NCI-H1930 (cell line): ENCODE measurements around the gene ACO1.

Experiments used
- DNase-seq, 2 experiments: peaks; one replicate each; lab custom pipeline; 2025; lab: John Stamatoyannopoulos, UW

ACO1 gene

GRCh38 chr9:32419921-32420320 lies 35.5 kb downstream of the ACO1 start:
- DNase-seq = no peak

- no peak for DNase-seq
These were observed 37.9 kb downstream of the ACO1 start for GRCh38 chr9:32422237-32422806.

GRCh38 chr9:32423371-32423770 lies 38.9 kb downstream of the ACO1 start:
- DNase-seq = no peak

- no peak for DNase-seq
These were observed 40.2 kb downstream of the ACO1 start for GRCh38 chr9:32424616-32425015.

GRCh38 chr9:32426278-32426939 lies 42.0 kb downstream of the ACO1 start:
- DNase-seq = no peak

- no peak for DNase-seq
These were observed 42.8 kb downstream of the ACO1 start for GRCh38 chr9:32427111-32427873.

- DNase-seq = no peak
These were observed 46.3 kb downstream of the ACO1 start for GRCh38 chr9:32430720-32431119.

- DNase-seq = no peak
These were observed 46.8 kb downstream of the ACO1 start for GRCh38 chr9:32431196-32431595.

- DNase-seq = no peak
These were observed 47.6 kb downstream of the ACO1 start for GRCh38 chr9:32431940-32432555.

GRCh38 chr9:32434892-32435291 lies 50.4 kb downstream of the ACO1 start:
- DNase-seq = no peak

- no peak for DNase-seq
These were observed 57.2 kb downstream of the ACO1 start for GRCh38 chr9:32441678-32442077.

GRCh38 chr9:32442433-32442832 lies 58.0 kb downstream of the ACO1 start:
- DNase-seq = no peak

GRCh38 chr9:32449969-32450368 lies 65.5 kb downstream of the ACO1 start:
- no peak for DNase-seq

- DNase-seq = no peak
These were observed 69.8 kb downstream of the ACO1 start for GRCh38 chr9:32454280-32454679.

GRCh38 chr9:32455738-32456137 lies 71.3 kb downstream of the ACO1 start:
- no peak for DNase-seq

- no peak for DNase-seq
These were observed 72.1 kb downstream of the ACO1 start for GRCh38 chr9:32456564-32456963.

- DNase-seq = no peak
These were observed 79.3 kb downstream of the ACO1 start for GRCh38 chr9:32463500-32464293.

GRCh38 chr9:32468740-32469139 lies 84.3 kb downstream of the ACO1 start:
- DNase-seq = no peak

GRCh38 chr9:32472344-32472743 lies 87.9 kb downstream of the ACO1 start:
- DNase-seq = no peak

GRCh38 chr9:32483343-32483742 lies 98.9 kb downstream of the ACO1 start:
- no peak for DNase-seq

- DNase-seq = no peak
These were observed 102.6 kb downstream of the ACO1 start for GRCh38 chr9:32486839-32487562.
